K562 (cell line): Measurements from ENCODE around the gene ERH. TPM values are rescaled to one million over a fixed set of nuclear protein-coding genes. Genes with fewer than 3 reads are reported as not detected.

Experiments
- ATAC-seq: fragments of 200-7000 bp; cut with Tn5 transposase; 3 replicates; pipeline ENCODE4 v1.9.1; 2020; ENCODE audit warnings: moderate library complexity
- BruUV-seq: library from RNA; stranded (reverse); fragments of 400-500 nt; replicated peaks from 2 replicates; lab custom pipeline; 2021; lab: Mats Ljungman, UMichigan
- CTCF ChIA-PET: fragments of 300-600 bp; formaldehyde crosslinking; extraction: SDS; loops from one replicate; lab custom pipeline; 2021; ENCODE audit warnings: low intra/inter-chr PET ratio; lab: Yijun Ruan, JAX
- POLR2A ChIA-PET: fragments of 300-600, 350-650 bp; sonication (Branson Sonifier 250); formaldehyde crosslinking; extraction: SDS; loops from one replicate; lab custom pipeline; 2021; ENCODE audit warnings: antibody characterized with exemption, inconsistent platforms; lab: Yijun Ruan, JAX
- DNase-seq, 4 experiments: peaks; one replicate each; pipeline versions ENCODE4 v3.0.0 to v3.0.0-alpha.2; 2011 to 2018; ENCODE audit warnings: low spot score in 3 of 4, mixed read lengths in 3 of 4; ENCODE audit errors: extremely low read depth in 1 of 4
- FAIRE-seq: peaks from 2 replicates; lab custom pipeline; 2011; peaks lifted over from hg19 to GRCh38; lab: Jason Lieb, UNC
- H2AFZ ChIP-seq: 2 replicates; pipeline ENCODE4 v1.6.0; 2011; ENCODE audit warnings: low read depth, low read length, control low read depth, inconsistent platforms
- H3K27ac ChIP-seq: fragments of 200-600 bp; 3 replicates; pipeline ENCODE4 v1.8.0; 2011; ENCODE audit warnings: low read depth, mild to moderate bottlenecking, control low read depth, inconsistent platforms, low read length, moderate library complexity, mixed read lengths; ENCODE audit errors: extremely low read depth
- H3K27me3 ChIP-seq, 2 experiments: fragments of 300-600 bp in 1 of 2; 2 replicates in 1 of 2; 3 replicates in 1 of 2; pipeline versions ENCODE4 v1.6.0 to v1.8.0; 2011; ENCODE audit warnings: inconsistent platforms in 2 of 2, low read length in 2 of 2, mild to moderate bottlenecking in 1 of 2, mixed read lengths in 1 of 2, moderate library complexity in 1 of 2; ENCODE audit not compliant: control insufficient read depth in 2 of 2, insufficient read depth in 2 of 2
- H3K36me3 ChIP-seq: fragments of 300-600 bp; 3 replicates; pipeline ENCODE4 v1.8.0; 2011; ENCODE audit warnings: mild to moderate bottlenecking, low read length, inconsistent platforms; ENCODE audit not compliant: control insufficient read depth, insufficient read depth
- H3K4me1 ChIP-seq, 2 experiments: fragments of 200-600 bp in 1 of 2; replicated peaks in 1 of 2; 2 replicates in 1 of 2; 3 replicates in 1 of 2; pipeline versions ENCODE4 v1.5.1 to v1.8.0; 2011; ENCODE audit warnings: inconsistent platforms in 2 of 2, low read length in 2 of 2, mild to moderate bottlenecking in 1 of 2, mixed read lengths in 1 of 2, moderate library complexity in 1 of 2; ENCODE audit not compliant: control insufficient read depth in 2 of 2, insufficient read depth in 2 of 2
- H3K4me2 ChIP-seq: 2 replicates; pipeline ENCODE4 v1.6.1; 2011; ENCODE audit warnings: low read length, control low read depth, inconsistent platforms, mixed read lengths; ENCODE audit not compliant: insufficient read depth
- H3K4me3 ChIP-seq: fragments of 200-600 bp; sonication (generic), shearing (Covaris generic); 2 replicates; pipeline ENCODE4 v1.5.1; 2016; ENCODE audit warnings: control low read depth, inconsistent platforms
- H3K79me2 ChIP-seq: fragments of 200-600 bp; 3 replicates; pipeline ENCODE4 v1.8.0; 2011; ENCODE audit warnings: low read length, inconsistent platforms; ENCODE audit not compliant: control insufficient read depth, insufficient read depth
- H3K9ac ChIP-seq, 2 experiments: 2 replicates each; pipeline versions ENCODE4 v1.6.0 to v1.6.1; 2011; ENCODE audit warnings: low read depth in 2 of 2, low read length in 2 of 2, control low read depth in 1 of 2, inconsistent platforms in 1 of 2, mild to moderate bottlenecking in 1 of 2, mixed read lengths in 1 of 2; ENCODE audit not compliant: insufficient read depth in 1 of 2
- H3K9me1 ChIP-seq: one replicate; pipeline ENCODE4 v1.6.0; 2011; ENCODE audit warnings: inconsistent platforms, mild to moderate bottlenecking, low read length, moderate library complexity; ENCODE audit not compliant: control insufficient read depth, insufficient read depth
- H3K9me3 ChIP-seq: replicated peaks from 2 replicates; pipeline ENCODE4 v1.5.1; 2011; ENCODE audit warnings: low read depth, low read length, inconsistent platforms; ENCODE audit not compliant: control insufficient read depth, insufficient read depth
- H4K20me1 ChIP-seq: replicated peaks from 2 replicates; pipeline ENCODE4 v1.6.1; 2011; ENCODE audit warnings: low read length, inconsistent platforms, mixed read lengths; ENCODE audit not compliant: control insufficient read depth, insufficient read depth
- EZH2 ChIP-seq: IDR thresholded peaks from 2 replicates; pipeline ENCODE4 v1.6.1; 2012; ENCODE audit warnings: low read depth, mild to moderate bottlenecking, inconsistent platforms, low read length, borderline replicate concordance
- JUN ChIP-seq, 2 experiments: sonication (generic) in 1 of 2; formaldehyde crosslinking in 1 of 2; IDR thresholded peaks; 2 replicates each; pipeline versions ENCODE4 v1.6.1 to v1.8.0; 2012 to 2022; ENCODE audit warnings: borderline replicate concordance in 2 of 2, mild to moderate bottlenecking in 2 of 2, improper control_type of control experiment in 1 of 2, low read depth in 1 of 2, low read length in 1 of 2, missing genetic modification reagents in 1 of 2
- POLR3G ChIP-seq: IDR thresholded peaks from 2 replicates; pipeline ENCODE4 v1.6.1; 2011; ENCODE audit not compliant: insufficient read length, insufficient replicate concordance; ENCODE audit errors: extremely low read depth
- SRF ChIP-seq, 2 experiments: fragments of 250-450, 450-650 bp in 1 of 2; sonication (Bioruptor Pico) in 1 of 2; sonication (generic) in 1 of 2; formaldehyde crosslinking; IDR thresholded peaks; 2 replicates each; pipeline versions ENCODE4 v1.5.0 to v1.5.1; 2020 to 2022; ENCODE audit warnings: mild to moderate bottlenecking in 1 of 2, missing genetic modification reagents in 1 of 2
- TAF15 ChIP-seq: fragments of 200-400 bp; formaldehyde crosslinking; IDR thresholded peaks from 2 replicates; pipeline ENCODE4 v1.6.1; 2017; ENCODE audit warnings: mild to moderate bottlenecking, low read depth, low read length, moderate library complexity
- TEAD1 ChIP-seq, 2 experiments: fragments of 450-650 bp in 1 of 2; sonication (generic) in 1 of 2; formaldehyde crosslinking; IDR thresholded peaks; 2 replicates each; pipeline versions ENCODE4 v1.4.0 to v1.8.0; 2020 to 2022; ENCODE audit warnings: mild to moderate bottlenecking in 2 of 2, missing genetic modification reagents in 1 of 2
- TRIM28 ChIP-seq: fragments of 450-650 bp; IDR thresholded peaks from 2 replicates; pipeline ENCODE4 v1.6.1; 2017
- ZNF174 ChIP-seq: fragments of 250-450 bp; sonication (Bioruptor Pico); IDR thresholded peaks from 2 replicates; pipeline ENCODE4 v1.4.0; 2020; ENCODE audit warnings: mild to moderate bottlenecking
- ZNF699 ChIP-seq: fragments of 250-450 bp; sonication (Bioruptor Pico); IDR thresholded peaks from 2 replicates; pipeline ENCODE4 v1.8.0; 2021; ENCODE audit warnings: mild to moderate bottlenecking, moderate library complexity; ENCODE audit not compliant: insufficient replicate concordance
- whole genome bisulfite sequencing: fragments of 100-300 bp; shearing (Covaris generic); methylation state at CpG from one replicate; pipeline ENCODE4 v1.1.6; 2016; ENCODE audit warnings: low coverage, mixed read lengths; ENCODE audit not compliant: insufficient coverage; ENCODE audit errors: missing lambda C conversion rate; 5-methylcytosine and 5-hydroxymethylcytosine counted together
- in situ Hi-C: fragments of 300-500 bp; cut with MboI; formaldehyde crosslinking; loops from 4 replicates; pipeline ENCODE4 v1.15.0; 2018; ENCODE audit warnings: inconsistent platforms, mixed read lengths
- intact Hi-C: fragments of 100-400 bp; cut with micrococcal nuclease; formaldehyde crosslinking; loops from 2 replicates; pipeline ENCODE4 v1.14.2; 2022
- polyA plus RNA-seq, 8 experiments: library from polyadenylated mRNA; depleted of rRNA in 4 of 8; stranded (reverse) in 5 of 8; unstranded in 3 of 8; fragments of >200 nt; fragmentation: Nextera tagmentation in 2 of 8; fragmentation: Illumina TruSeq in 1 of 8; extraction: Ambion mirVana in 2 of 8; extraction: Trizol in 1 of 8; gene quantifications; 2 replicates each; pipeline versions ENCODE4 v1.2.1 to v1.2.3, GENCODE V29; 2011 to 2014; ENCODE audit warnings: inconsistent platforms in 1 of 8, missing spikeins in 1 of 8
- total RNA-seq, 7 experiments: library from RNA; depleted of rRNA in 6 of 7; stranded (reverse); fragments of >200 nt in 6 of 7; fragmentation: Illumina TruSeq in 2 of 7; extraction: Trizol in 2 of 7; gene quantifications; 2 replicates each; pipeline versions ENCODE4 v1.2.1 to v1.2.3, GENCODE V29; 2011 to 2021; ENCODE audit warnings: low replicate concordance in 1 of 7
- TF ChIP-seq, protein P1 (sequence below): fragments of 450-650 bp; IDR thresholded peaks from 2 replicates; pipeline ENCODE4 v1.6.1; 2017; ENCODE audit warnings: antibody characterized with exemption, mild to moderate bottlenecking
- TF ChIP-seq, protein P2 (sequence below): fragments of 450-650 bp; IDR thresholded peaks from 2 replicates; pipeline ENCODE4 v1.6.1; 2017; ENCODE audit warnings: antibody characterized with exemption

The ERH gene
- total and polyA plus RNA-seq, 9 of the 15 experiments (the other 6 are each of a cell fraction or from before 2014, with no cell fraction given): 78.2 to 474 (median 250) TPM

DNA sequence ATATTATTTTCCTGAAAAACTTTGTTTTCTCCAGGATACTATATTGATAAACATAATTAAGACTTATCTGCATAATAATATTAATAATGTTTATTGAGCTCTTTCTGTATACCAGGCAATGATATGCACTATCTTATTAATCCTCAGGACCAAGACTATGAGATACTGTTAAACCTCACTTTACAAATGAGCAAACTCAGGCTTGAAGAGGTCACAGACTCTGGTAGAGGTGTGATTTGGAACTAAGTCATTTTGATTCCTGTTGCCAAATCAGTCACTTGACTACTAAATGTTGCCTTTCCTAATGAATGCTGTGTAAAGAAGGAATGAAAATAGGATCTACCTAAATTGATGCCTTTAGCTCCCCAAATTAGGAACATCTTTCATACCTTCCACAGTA lies 7.7 kb upstream of the ERH start (continued):
- TF ChIP-seq JUN (IDR thresholded peaks at IDR 0.05; ENCODE audit: borderline replicate concordance, low read depth, low read length): no peak
- TF ChIP-seq JUN (CRISPR knock-in tag; IDR thresholded peaks at IDR 0.05; ENCODE audit: borderline replicate concordance): no peak
- no peak for TF ChIP-seq ZNF699
- no peak for TF ChIP-seq SRF (CRISPR knock-in tag; IDR thresholded peaks at IDR 0.05)
- no peak for TF ChIP-seq TEAD1 (CRISPR knock-in tag; IDR thresholded peaks at IDR 0.05)

- Histone ChIP-seq H3K27me3 (no peaks in the 10 kb centered on the region), H3K27ac (no peak overlapping the region), H3K9me1 (no peaks in the 10 kb centered on the region), H3K79me2 (peaks cover 77% of the 10 kb centered on the region), H2AFZ (no peak overlapping the region), H3K9ac (no peak overlapping the region), H3K4me1 (peaks cover 0 to 2% of the 10 kb centered on the region in 2 experiments; a peak in 1 of 5 replicates), H3K4me2 (no peak overlapping the region), H4K20me1 (no peaks in the 10 kb centered on the region; the same call in 1 of the 2 replicates), H3K4me3 (no peak overlapping the region), H3K36me3 (peaks cover 8% of the 10 kb centered on the region; the same call in 1 of the 3 replicates), H3K9me3 (no peaks in the 10 kb centered on the region)
- intact Hi-C loops (no loop called here), in situ Hi-C loops (no loop called here)
- TF ChIP-seq ZNF174 (CRISPR knock-in tag) (no peak), TAF15 (no peak), TRIM28 (no peak), EZH2 (no peak), POLR3G (no peak)
- TF ChIP-seq, protein P1, sequence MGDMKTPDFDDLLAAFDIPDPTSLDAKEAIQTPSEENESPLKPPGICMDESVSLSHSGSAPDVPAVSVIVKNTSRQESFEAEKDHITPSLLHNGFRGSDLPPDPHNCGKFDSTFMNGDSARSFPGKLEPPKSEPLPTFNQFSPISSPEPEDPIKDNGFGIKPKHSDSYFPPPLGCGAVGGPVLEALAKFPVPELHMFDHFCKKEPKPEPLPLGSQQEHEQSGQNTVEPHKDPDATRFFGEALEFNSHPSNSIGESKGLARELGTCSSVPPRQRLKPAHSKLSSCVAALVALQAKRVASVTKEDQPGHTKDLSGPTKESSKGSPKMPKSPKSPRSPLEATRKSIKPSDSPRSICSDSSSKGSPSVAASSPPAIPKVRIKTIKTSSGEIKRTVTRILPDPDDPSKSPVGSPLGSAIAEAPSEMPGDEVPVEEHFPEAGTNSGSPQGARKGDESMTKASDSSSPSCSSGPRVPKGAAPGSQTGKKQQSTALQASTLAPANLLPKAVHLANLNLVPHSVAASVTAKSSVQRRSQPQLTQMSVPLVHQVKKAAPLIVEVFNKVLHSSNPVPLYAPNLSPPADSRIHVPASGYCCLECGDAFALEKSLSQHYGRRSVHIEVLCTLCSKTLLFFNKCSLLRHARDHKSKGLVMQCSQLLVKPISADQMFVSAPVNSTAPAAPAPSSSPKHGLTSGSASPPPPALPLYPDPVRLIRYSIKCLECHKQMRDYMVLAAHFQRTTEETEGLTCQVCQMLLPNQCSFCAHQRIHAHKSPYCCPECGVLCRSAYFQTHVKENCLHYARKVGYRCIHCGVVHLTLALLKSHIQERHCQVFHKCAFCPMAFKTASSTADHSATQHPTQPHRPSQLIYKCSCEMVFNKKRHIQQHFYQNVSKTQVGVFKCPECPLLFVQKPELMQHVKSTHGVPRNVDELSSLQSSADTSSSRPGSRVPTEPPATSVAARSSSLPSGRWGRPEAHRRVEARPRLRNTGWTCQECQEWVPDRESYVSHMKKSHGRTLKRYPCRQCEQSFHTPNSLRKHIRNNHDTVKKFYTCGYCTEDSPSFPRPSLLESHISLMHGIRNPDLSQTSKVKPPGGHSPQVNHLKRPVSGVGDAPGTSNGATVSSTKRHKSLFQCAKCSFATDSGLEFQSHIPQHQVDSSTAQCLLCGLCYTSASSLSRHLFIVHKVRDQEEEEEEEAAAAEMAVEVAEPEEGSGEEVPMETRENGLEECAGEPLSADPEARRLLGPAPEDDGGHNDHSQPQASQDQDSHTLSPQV: no peak
- TF ChIP-seq, protein P2, sequence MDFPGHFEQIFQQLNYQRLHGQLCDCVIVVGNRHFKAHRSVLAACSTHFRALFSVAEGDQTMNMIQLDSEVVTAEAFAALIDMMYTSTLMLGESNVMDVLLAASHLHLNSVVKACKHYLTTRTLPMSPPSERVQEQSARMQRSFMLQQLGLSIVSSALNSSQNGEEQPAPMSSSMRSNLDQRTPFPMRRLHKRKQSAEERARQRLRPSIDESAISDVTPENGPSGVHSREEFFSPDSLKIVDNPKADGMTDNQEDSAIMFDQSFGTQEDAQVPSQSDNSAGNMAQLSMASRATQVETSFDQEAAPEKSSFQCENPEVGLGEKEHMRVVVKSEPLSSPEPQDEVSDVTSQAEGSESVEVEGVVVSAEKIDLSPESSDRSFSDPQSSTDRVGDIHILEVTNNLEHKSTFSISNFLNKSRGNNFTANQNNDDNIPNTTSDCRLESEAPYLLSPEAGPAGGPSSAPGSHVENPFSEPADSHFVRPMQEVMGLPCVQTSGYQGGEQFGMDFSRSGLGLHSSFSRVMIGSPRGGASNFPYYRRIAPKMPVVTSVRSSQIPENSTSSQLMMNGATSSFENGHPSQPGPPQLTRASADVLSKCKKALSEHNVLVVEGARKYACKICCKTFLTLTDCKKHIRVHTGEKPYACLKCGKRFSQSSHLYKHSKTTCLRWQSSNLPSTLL: no peak
- BruUV-seq: no TSS peak
- 75% methylated on average over 5 of the region's 5 CpGs for WGBS
- CTCF ChIA-PET: no interaction called here
- DNase-seq (no peak), FAIRE-seq (no peak), ATAC-seq (no peak)
- POLR2A ChIA-PET: no interaction called here
These were observed 6.8 kb upstream of the ERH start for GRCh38 chr14:69404883-69405282.
